ENCODE measurements around the gene ARHGAP28.

Gene ARHGAP28

DNA sequence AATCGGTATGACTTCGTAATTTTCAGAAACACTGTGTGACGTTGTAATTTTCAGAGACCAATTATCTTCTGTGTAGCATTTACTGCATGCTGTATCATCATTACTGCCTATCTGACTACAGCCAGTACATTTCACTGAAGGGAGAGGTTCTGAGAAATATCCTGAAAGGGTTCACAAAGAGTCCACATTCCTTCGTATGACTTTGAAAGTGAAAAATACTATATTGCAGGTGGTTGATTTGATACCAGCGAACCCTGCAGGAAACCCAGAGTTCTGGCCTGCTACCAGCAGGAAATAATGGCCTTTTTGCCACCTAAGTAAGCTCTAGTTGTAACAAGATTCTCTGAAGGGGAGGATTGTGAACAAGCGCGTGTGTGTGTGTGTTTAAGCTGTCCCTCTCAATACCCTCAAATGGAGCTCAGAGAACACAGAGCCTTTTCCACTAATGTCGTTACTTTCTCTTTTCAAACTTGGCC, 155.5 kb downstream of the ARHGAP28 start:
- no peak for TF ChIP-seq CTCF (IDR thresholded peaks at IDR 0.05; ENCODE audit: control insufficient read depth, extremely low read depth, insufficient read depth)
- no peak overlapping the region for H3K4me3 ChIP-seq (ENCODE audit: low read depth, low read length)
- no peak for DNase-seq (ENCODE audit: low read depth)

GRCh38 chr18:6885992-6886796, 156.7 kb downstream of the ARHGAP28 start:
- H3K4me3 ChIP-seq (ENCODE audit: low read depth, low read length): no peak overlapping the region
- DNase-seq (ENCODE audit: low read depth): no peak
- peak; percentile 78 for TF ChIP-seq CTCF (IDR thresholded peaks at IDR 0.05; ENCODE audit: control insufficient read depth, extremely low read depth, insufficient read depth)

GRCh38 chr18:6886797-6887330, 157.3 kb downstream of the ARHGAP28 start:
- no peak overlapping the region for H3K4me3 ChIP-seq (ENCODE audit: low read depth, low read length)
- no peak for TF ChIP-seq CTCF (IDR thresholded peaks at IDR 0.05; ENCODE audit: control insufficient read depth, extremely low read depth, insufficient read depth)
- DNase-seq (ENCODE audit: low read depth): no peak

- DNase-seq (ENCODE audit: low read depth): no peak
- H3K4me3 ChIP-seq (ENCODE audit: low read depth, low read length): no peak overlapping the region
- no peak for TF ChIP-seq CTCF (IDR thresholded peaks at IDR 0.05; ENCODE audit: control insufficient read depth, extremely low read depth, insufficient read depth)
Observed at GRCh38 chr18:6891788-6892187, 162.3 kb downstream of the ARHGAP28 start.

DNA sequence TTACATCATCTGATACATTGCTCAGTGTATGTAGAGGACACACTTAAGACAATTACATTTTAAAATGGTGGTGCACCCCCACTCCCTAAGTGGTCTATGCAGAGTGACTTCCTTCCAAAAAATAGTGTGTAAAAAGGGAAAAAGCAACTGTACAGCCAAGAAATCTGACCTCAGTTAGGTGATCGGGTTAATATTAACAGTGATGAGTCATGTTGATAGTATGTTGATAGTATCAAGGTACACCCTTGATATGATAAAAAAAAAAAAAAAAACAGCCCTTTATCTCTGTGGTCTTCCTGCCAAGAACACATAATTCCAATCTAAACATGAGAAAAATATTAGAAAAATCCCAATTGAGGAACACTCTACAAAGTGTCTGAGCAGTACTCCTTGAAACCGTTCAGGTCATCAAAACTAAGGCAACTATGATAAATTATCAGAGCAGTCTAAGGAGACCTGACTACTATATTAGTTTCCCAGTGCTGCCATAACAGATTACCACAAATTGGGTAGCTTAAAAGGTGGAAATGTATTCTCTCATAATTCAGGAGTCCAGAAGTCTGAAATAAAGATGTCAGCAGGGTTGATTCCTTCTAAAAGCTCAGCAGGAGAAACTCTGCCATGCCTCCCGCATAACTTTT, 171.9 kb downstream of the ARHGAP28 start:
- no peak for TF ChIP-seq CTCF (IDR thresholded peaks at IDR 0.05; ENCODE audit: control insufficient read depth, extremely low read depth, insufficient read depth)
- H3K4me3 ChIP-seq (ENCODE audit: low read depth, low read length): no peak overlapping the region
- DNase-seq (ENCODE audit: low read depth): no peak

DNA sequence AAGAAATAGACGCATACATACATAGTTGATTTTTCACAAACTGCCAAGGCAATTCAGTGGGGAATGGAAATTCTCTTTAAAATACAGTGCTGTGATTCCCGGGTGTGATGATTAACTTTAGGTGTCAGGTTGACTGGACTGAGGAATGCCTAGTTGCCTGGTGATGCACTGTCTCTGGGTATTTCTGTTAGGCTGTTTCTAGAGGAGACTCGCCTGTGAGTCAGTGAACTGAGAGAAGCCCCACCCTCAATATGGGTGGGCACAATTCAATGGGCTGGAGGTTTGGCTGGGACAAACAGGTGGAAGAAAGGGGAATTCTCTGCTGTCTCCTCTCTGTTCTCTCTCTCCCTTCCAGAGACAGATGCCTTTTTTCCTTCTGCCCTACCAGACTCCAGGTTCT, 187.6 kb downstream of the ARHGAP28 start:
- no peak for DNase-seq (ENCODE audit: low read depth)
- no peak for TF ChIP-seq CTCF (IDR thresholded peaks at IDR 0.05; ENCODE audit: control insufficient read depth, extremely low read depth, insufficient read depth)
- H3K4me3 ChIP-seq (ENCODE audit: low read depth, low read length): no peak overlapping the region

Measured in LNCaP clone FGC (cell line).